OCI-LY7 (cell line): ENCODE measurements around the gene PRRT4. TPM values are rescaled to one million over a fixed set of nuclear protein-coding genes. Genes with fewer than 3 reads are reported as not detected.

Experiments used
- BruUV-seq: library from RNA; stranded (reverse); fragments of 400-500 nt; replicated peaks from 2 replicates; lab custom pipeline; 2021; lab: Mats Ljungman, UMichigan
- CTCF ChIA-PET: fragments of 300-600 bp; sonication (Branson Sonifier 250); formaldehyde crosslinking; loops from one replicate; lab custom pipeline; 2022; ENCODE audit warnings: antibody characterized with exemption; ENCODE audit not compliant: unreplicated experiment; lab: Charles Lee
- POLR2A ChIA-PET: fragments of 300-600 bp; sonication (Branson Sonifier 250); formaldehyde crosslinking; loops from one replicate; lab custom pipeline; 2022; ENCODE audit warnings: antibody characterized with exemption; lab: Charles Lee
- DNase-seq: peaks from one replicate; pipeline ENCODE4 v3.0.0-alpha.2; 2015; ENCODE audit warnings: low spot score
- H2AFZ ChIP-seq: fragments of 200-600 bp; sonication (generic), shearing (Covaris generic); 2 replicates; pipeline ENCODE4 v1.6.1; 2014; ENCODE audit warnings: mild to moderate bottlenecking, antibody characterized with exemption, low read length, moderate library complexity
- H3K27ac ChIP-seq: fragments of 200-600 bp; sonication (generic); 2 replicates; pipeline ENCODE4 v1.5.1; 2014; ENCODE audit warnings: mixed run types, low read depth, mild to moderate bottlenecking, moderate library complexity, low read length, inconsistent platforms; ENCODE audit not compliant: poor library complexity, severe bottlenecking
- H3K36me3 ChIP-seq: fragments of 200-600 bp; sonication (generic); 2 replicates; pipeline ENCODE4 v1.6.1; 2014; ENCODE audit warnings: mild to moderate bottlenecking, antibody characterized with exemption, low read length, moderate library complexity, mixed read lengths; ENCODE audit not compliant: insufficient read depth
- H3K4me1 ChIP-seq: fragments of 200-600 bp; sonication (generic); 2 replicates; pipeline ENCODE4 v1.5.1; 2014; ENCODE audit warnings: mild to moderate bottlenecking, low read length; ENCODE audit not compliant: insufficient read depth, poor library complexity, severe bottlenecking
- H3K4me2 ChIP-seq: fragments of 200-600 bp; sonication (generic); 2 replicates; pipeline ENCODE4 v1.6.1; 2014; ENCODE audit warnings: mild to moderate bottlenecking, low read length
- H3K4me3 ChIP-seq: fragments of 200-600 bp; sonication (generic); 2 replicates; pipeline ENCODE4 v1.5.1; 2014; ENCODE audit warnings: mild to moderate bottlenecking, low read depth, low read length; ENCODE audit not compliant: poor library complexity, severe bottlenecking
- H3K79me2 ChIP-seq: fragments of 200-600 bp; sonication (generic); 2 replicates; pipeline ENCODE4 v1.6.1; 2016; ENCODE audit warnings: low read depth, mild to moderate bottlenecking, low read length, moderate library complexity, mixed read lengths; ENCODE audit not compliant: insufficient read depth
- H3K9me2 ChIP-seq: fragments of 200-600 bp; sonication (generic); 2 replicates; pipeline ENCODE4 v1.6.1; 2016; ENCODE audit warnings: mild to moderate bottlenecking, low read length, mixed read lengths; ENCODE audit not compliant: insufficient read depth
- H3K9me3 ChIP-seq: fragments of 200-600 bp; sonication (generic); 2 replicates; pipeline ENCODE4 v1.6.1; 2014; ENCODE audit warnings: mild to moderate bottlenecking, mixed run types, low read length, mixed read lengths
- H4K20me1 ChIP-seq: fragments of 200-600 bp; sonication (generic); 2 replicates; pipeline ENCODE4 v1.6.1; 2014; ENCODE audit warnings: mild to moderate bottlenecking, antibody characterized with exemption, low read length, moderate library complexity, mixed read lengths; ENCODE audit not compliant: insufficient read depth
- CTCF ChIP-seq: fragments of 200-600 bp; sonication (generic); conservative IDR thresholded peaks from 2 replicates; pipeline ENCODE4 v1.5.1; 2014; ENCODE audit warnings: mild to moderate bottlenecking, antibody characterized with exemption, low read length, moderate library complexity, mixed read lengths
- EZH2phosphoT487 ChIP-seq: fragments of 200-600 bp; sonication (generic); IDR thresholded peaks from 2 replicates; pipeline ENCODE4 v1.6.1; 2018; ENCODE audit warnings: low read depth, borderline replicate concordance, mild to moderate bottlenecking, mixed run types, antibody characterized with exemption, low read length, moderate library complexity, mixed read lengths
- intact Hi-C: fragments of 100-400 bp; cut with micrococcal nuclease; formaldehyde crosslinking; loops from one replicate; pipeline ENCODE4 v1.10.0; 2022; ENCODE audit not compliant: unreplicated experiment
- total RNA-seq, 2 experiments: library from RNA; depleted of rRNA in 1 of 2; stranded (reverse); fragments of >200 nt in 1 of 2; shearing (Covaris generic) in 1 of 2; gene quantifications; 2 replicates each; pipeline ENCODE4 v1.2.3, GENCODE V29; 2014 to 2022

PRRT4 gene
- total RNA-seq, 2 experiments from 2014 or later = not detected

GRCh38 chr7:128356546-128357216 is 4.8 kb downstream of the PRRT4 start:
- H3K4me1 ChIP-seq = no peaks in the 10 kb centered on the region
- intact Hi-C loops = no loop called here
- no peaks in the 10 kb centered on the region for H3K9me3 ChIP-seq
- no peak for DNase-seq
- H3K4me2 ChIP-seq = no peak overlapping the region
- CTCF ChIA-PET = no interaction called here
- no peak overlapping the region for H3K4me3 ChIP-seq
- no peak for TF ChIP-seq CTCF
- no peak for TF ChIP-seq EZH2phosphoT487
- H3K36me3 ChIP-seq = no peaks in the 10 kb centered on the region
- no peaks in the 10 kb centered on the region for H4K20me1 ChIP-seq
- no TSS peak for BruUV-seq
- H3K79me2 ChIP-seq = no peaks in the 10 kb centered on the region
- no peak overlapping the region for H3K27ac ChIP-seq
- H3K9me2 ChIP-seq = no peaks in the 10 kb centered on the region
- no peak overlapping the region for H2AFZ ChIP-seq
- POLR2A ChIA-PET = interaction anchor here (1.6 kb wide), 1 partner anchor 16 kb away, joined by 4 read pairs; no protein-coding TSS in a partner anchor

GRCh38 chr7:128353610-128354009 is 7.9 kb downstream of the PRRT4 start:
- H3K79me2 ChIP-seq = no peaks in the 10 kb centered on the region
- intact Hi-C loops = no loop called here
- no peaks in the 10 kb centered on the region for H3K36me3 ChIP-seq
- POLR2A ChIA-PET = no interaction called here
- no TSS peak for BruUV-seq
- H3K27ac ChIP-seq = no peak overlapping the region
- H4K20me1 ChIP-seq = no peaks in the 10 kb centered on the region
- no peak for TF ChIP-seq CTCF
- no peaks in the 10 kb centered on the region for H3K4me1 ChIP-seq
- no peak overlapping the region for H3K4me2 ChIP-seq
- H2AFZ ChIP-seq = no peak overlapping the region
- no peaks in the 10 kb centered on the region for H3K9me2 ChIP-seq
- no peak for DNase-seq
- H3K9me3 ChIP-seq = no peaks in the 10 kb centered on the region
- CTCF ChIA-PET = no interaction called here
- H3K4me3 ChIP-seq = no peak overlapping the region

GRCh38 chr7:128353189-128353588 is 8.3 kb downstream of the PRRT4 start:
- no peaks in the 10 kb centered on the region for H3K9me2 ChIP-seq
- no peak overlapping the region for H3K27ac ChIP-seq
- BruUV-seq = no TSS peak
- H3K4me2 ChIP-seq = no peak overlapping the region
- intact Hi-C loops = no loop called here
- no peaks in the 10 kb centered on the region for H3K4me1 ChIP-seq
- no peaks in the 10 kb centered on the region for H4K20me1 ChIP-seq
- H3K79me2 ChIP-seq = no peaks in the 10 kb centered on the region
- H3K4me3 ChIP-seq = no peak overlapping the region
- POLR2A ChIA-PET = no interaction called here
- H2AFZ ChIP-seq = no peak overlapping the region
- TF ChIP-seq CTCF (no peak), EZH2phosphoT487 (no peak)
- CTCF ChIA-PET = no interaction called here
- H3K36me3 ChIP-seq = no peaks in the 10 kb centered on the region
- no peaks in the 10 kb centered on the region for H3K9me3 ChIP-seq
- DNase-seq = no peak
